HepG2 (cell line): ENCODE measurements around the gene FLAD1. TPM values are rescaled to one million over a fixed set of nuclear protein-coding genes. Genes with fewer than 3 reads are reported as not detected.

Experiments
- ATF7 ChIP-seq, 2 experiments: fragments of 450-650 bp in 1 of 2; sonication (generic) in 1 of 2; formaldehyde crosslinking in 1 of 2; IDR thresholded peaks; 2 replicates each; pipeline versions ENCODE4 v1.4.0 to v1.6.1; 2016 to 2020; ENCODE audit warnings: antibody characterized with exemption in 1 of 2, mild to moderate bottlenecking in 1 of 2, missing genetic modification reagents in 1 of 2
- ERF ChIP-seq: IDR thresholded peaks from 2 replicates; pipeline ENCODE4 v1.6.1; 2018; ENCODE audit warnings: missing biosample characterization, missing genetic modification reagents
- ESRRA ChIP-seq: sonication (generic); formaldehyde crosslinking; IDR thresholded peaks from 2 replicates; pipeline ENCODE4 v1.5.1; 2020; ENCODE audit warnings: mild to moderate bottlenecking, low read depth, missing genetic modification reagents
- GABPA ChIP-seq, 2 experiments: IDR thresholded peaks; 2 replicates each; pipeline ENCODE4 v1.6.1; 2011 to 2016; ENCODE audit warnings: low read depth in 2 of 2, low read length in 1 of 2, missing biosample characterization in 1 of 2, missing genetic modification characterization in 1 of 2
- GATA4 ChIP-seq: sonication (generic); IDR thresholded peaks from 2 replicates; pipeline ENCODE4 v1.6.1; 2016; ENCODE audit warnings: antibody characterized with exemption, low read depth, borderline replicate concordance
- HDAC2 ChIP-seq: sonication (generic); formaldehyde crosslinking; IDR thresholded peaks from 2 replicates; pipeline ENCODE4 v1.4.0; 2020; ENCODE audit warnings: missing genetic modification reagents
- HOXA3 ChIP-seq: sonication (generic); formaldehyde crosslinking; IDR thresholded peaks from 2 replicates; pipeline ENCODE4 v1.5.0; 2020; ENCODE audit warnings: missing genetic modification reagents
- KDM1A ChIP-seq: IDR thresholded peaks from 2 replicates; pipeline ENCODE4 v1.6.1; 2016; ENCODE audit warnings: missing compliant biosample characterization
- PLRG1 ChIP-seq: fragments of 450-650 bp; conservative IDR thresholded peaks from 2 replicates; pipeline ENCODE4 v1.6.1; 2016
- SALL1 ChIP-seq: sonication (generic); formaldehyde crosslinking; IDR thresholded peaks from 2 replicates; pipeline ENCODE4 v1.8.0; 2022; ENCODE audit warnings: mild to moderate bottlenecking, missing genetic modification reagents
- ZBTB20 ChIP-seq: sonication (generic); formaldehyde crosslinking; IDR thresholded peaks from 2 replicates; pipeline ENCODE4 v1.8.1; 2023; ENCODE audit warnings: missing genetic modification reagents, low read depth, mild to moderate bottlenecking, borderline replicate concordance
- ZFYVE20 ChIP-seq: sonication (generic); formaldehyde crosslinking; IDR thresholded peaks from 2 replicates; pipeline ENCODE4 v1.8.0; 2023; ENCODE audit warnings: low read depth, mild to moderate bottlenecking, moderate library complexity, missing genetic modification reagents, borderline replicate concordance
- ZKSCAN8 ChIP-seq: IDR thresholded peaks from 2 replicates; pipeline ENCODE4 v1.6.1; 2016; ENCODE audit warnings: borderline replicate concordance, missing genetic modification reagents, missing compliant biosample characterization
- ZNF350 ChIP-seq: sonication (generic); formaldehyde crosslinking; IDR thresholded peaks from 2 replicates; pipeline ENCODE4 v1.4.0; 2020; ENCODE audit warnings: mild to moderate bottlenecking, low read depth, missing genetic modification reagents, borderline replicate concordance
- ZNF441 ChIP-seq: sonication (generic); formaldehyde crosslinking; IDR thresholded peaks from 2 replicates; pipeline ENCODE4 v1.7.0; 2021; ENCODE audit warnings: missing genetic modification reagents, borderline replicate concordance
- ZNF510 ChIP-seq: sonication (generic); formaldehyde crosslinking; IDR thresholded peaks from 2 replicates; pipeline ENCODE4 v1.4.0; 2020; ENCODE audit warnings: low read depth, mild to moderate bottlenecking, missing genetic modification reagents
- ZNF777 ChIP-seq: sonication (generic); formaldehyde crosslinking; IDR thresholded peaks from 2 replicates; pipeline ENCODE4 v1.4.0; 2020; ENCODE audit warnings: missing genetic modification reagents
- ZNF879 ChIP-seq: sonication (generic); formaldehyde crosslinking; IDR thresholded peaks from 2 replicates; pipeline ENCODE4 v1.8.1; 2023; ENCODE audit warnings: missing genetic modification reagents
- polyA plus RNA-seq, 8 experiments: library from polyadenylated mRNA; depleted of rRNA in 3 of 8; stranded (reverse) in 7 of 8; unstranded in 1 of 8; fragments of >200 nt; fragmentation: Illumina TruSeq in 4 of 8; extraction: Trizol in 4 of 8; gene quantifications; 2 replicates each; pipeline versions ENCODE4 v1.2.1 to v1.2.3, GENCODE V29; 2011 to 2016; ENCODE audit warnings: low read depth in 4 of 8, missing spikeins in 1 of 8, mixed read lengths in 1 of 8; ENCODE audit not compliant: insufficient read depth in 1 of 8
- total RNA-seq, 5 experiments: library from RNA; depleted of rRNA; stranded (reverse); fragments of >200 nt; fragmentation: Illumina TruSeq; extraction: Trizol; gene quantifications; 2 replicates each; pipeline ENCODE4 v1.2.3, GENCODE V29; 2016; ENCODE audit warnings: low read depth in 1 of 5
- TF ChIP-seq, protein P1 (sequence below): sonication (generic); formaldehyde crosslinking; IDR thresholded peaks from 2 replicates; pipeline ENCODE4 v1.4.0; 2020; ENCODE audit warnings: missing genetic modification reagents, low read depth, mild to moderate bottlenecking, borderline replicate concordance
- TF ChIP-seq, protein P2 (sequence below): sonication (generic); formaldehyde crosslinking; IDR thresholded peaks from 2 replicates; pipeline ENCODE4 v1.8.1; 2022; ENCODE audit warnings: mild to moderate bottlenecking, missing genetic modification reagents
- TF ChIP-seq, protein P3 (sequence below): sonication (generic); formaldehyde crosslinking; IDR thresholded peaks from 2 replicates; pipeline ENCODE4 v1.4.0; 2020; ENCODE audit warnings: missing genetic modification reagents
- TF ChIP-seq, protein P4 (sequence below): sonication (generic); formaldehyde crosslinking; IDR thresholded peaks from 2 replicates; pipeline ENCODE4 v1.4.0; 2020; ENCODE audit warnings: low read depth, missing genetic modification reagents

FLAD1 gene
- total and polyA plus RNA-seq, 2 of the 13 experiments (the other 11 are each of a cell fraction or from before 2014, with no cell fraction given) = 25.9 to 32.8 TPM

DNA sequence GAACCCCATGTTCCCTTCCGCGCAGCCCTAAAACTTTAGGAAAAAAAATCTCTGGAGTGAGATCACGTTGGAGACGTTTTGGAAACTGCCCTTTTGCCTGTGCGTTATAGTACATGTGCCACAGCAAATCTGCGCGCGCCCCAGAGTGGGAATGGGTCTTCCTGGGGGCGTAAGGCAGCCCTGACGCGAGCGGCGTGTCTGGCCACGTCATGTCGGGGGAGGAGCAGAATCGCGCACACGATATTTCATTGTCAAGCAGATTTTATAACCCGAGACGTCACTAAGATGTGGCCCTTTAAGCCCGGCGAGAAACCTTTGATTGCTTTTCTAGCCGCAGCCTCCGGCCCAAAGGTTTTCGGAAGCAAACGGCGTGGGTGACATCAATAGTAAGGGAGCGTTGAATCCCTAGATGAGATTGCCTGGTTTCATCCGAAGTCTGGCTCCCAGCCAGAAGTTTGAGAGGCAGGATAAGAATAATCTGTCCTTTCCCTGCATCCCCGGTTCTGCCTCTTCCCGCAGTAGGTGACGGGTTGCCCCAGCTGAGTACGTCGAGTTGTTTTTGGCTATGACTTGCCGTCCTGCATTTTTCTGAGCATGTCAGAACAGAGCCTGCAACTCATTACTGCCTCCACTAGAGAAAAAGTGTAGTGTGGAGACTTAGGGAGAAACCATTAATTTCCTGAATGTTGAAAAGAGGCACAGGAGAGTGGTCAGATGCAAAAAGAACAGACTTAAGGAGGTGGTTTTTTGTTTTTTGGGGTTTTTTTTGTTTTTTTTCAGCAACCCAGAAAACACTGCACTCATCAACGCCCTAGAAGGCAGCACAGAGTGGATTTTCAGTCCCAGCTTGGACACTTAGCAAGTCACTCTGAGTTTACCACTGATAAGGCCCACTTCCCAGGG is 45.8 kb upstream of the FLAD1 start (continued):
- TF ChIP-seq ATF7 (IDR thresholded peaks at IDR 0.05) (peak; percentile 92; the same call in 1 of the 2 replicates), ATF7 (CRISPR knock-in tag; IDR thresholded peaks at IDR 0.05) (no peak), ZNF510 (CRISPR knock-in tag) (no peak), ZNF441 (no peak), ZBTB20 (CRISPR knock-in tag) (no peak), ERF (no peak), KDM1A (CRISPR knock-in tag) (no peak), SALL1 (CRISPR knock-in tag) (no peak), ZFYVE20 (CRISPR knock-in tag) (no peak), ZNF350 (no peak; the same call in 1 of the 2 replicates), ESRRA (no peak), ZKSCAN8 (CRISPR knock-in tag) (no peak), HDAC2 (CRISPR knock-in tag) (no peak), ZNF879 (no peak), GABPA (IDR thresholded peaks at IDR 0.05; ENCODE audit: low read depth, low read length) (no peak), GABPA (CRISPR knock-in tag; IDR thresholded peaks at IDR 0.05; ENCODE audit: low read depth) (peak; percentile 32; the same call in 1 of the 2 replicates), ZNF777 (CRISPR knock-in tag) (peak; percentile 87), GATA4 (no peak), HOXA3 (peak; percentile 85), PLRG1 (no peak)
- TF ChIP-seq, protein P1, sequence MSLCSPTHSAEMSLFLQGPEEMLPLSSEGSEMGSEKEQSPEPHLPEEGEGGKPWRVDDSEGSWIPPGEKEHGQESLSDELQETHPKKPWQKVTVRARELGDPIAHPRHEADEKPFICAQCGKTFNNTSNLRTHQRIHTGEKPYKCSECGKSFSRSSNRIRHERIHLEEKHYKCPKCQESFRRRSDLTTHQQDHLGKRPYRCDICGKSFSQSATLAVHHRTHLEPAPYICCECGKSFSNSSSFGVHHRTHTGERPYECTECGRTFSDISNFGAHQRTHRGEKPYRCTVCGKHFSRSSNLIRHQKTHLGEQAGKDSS (CRISPR knock-in tag) = no peak
- TF ChIP-seq, protein P2, sequence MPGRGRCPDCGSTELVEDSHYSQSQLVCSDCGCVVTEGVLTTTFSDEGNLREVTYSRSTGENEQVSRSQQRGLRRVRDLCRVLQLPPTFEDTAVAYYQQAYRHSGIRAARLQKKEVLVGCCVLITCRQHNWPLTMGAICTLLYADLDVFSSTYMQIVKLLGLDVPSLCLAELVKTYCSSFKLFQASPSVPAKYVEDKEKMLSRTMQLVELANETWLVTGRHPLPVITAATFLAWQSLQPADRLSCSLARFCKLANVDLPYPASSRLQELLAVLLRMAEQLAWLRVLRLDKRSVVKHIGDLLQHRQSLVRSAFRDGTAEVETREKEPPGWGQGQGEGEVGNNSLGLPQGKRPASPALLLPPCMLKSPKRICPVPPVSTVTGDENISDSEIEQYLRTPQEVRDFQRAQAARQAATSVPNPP (CRISPR knock-in tag) = no peak
- TF ChIP-seq, protein P3, sequence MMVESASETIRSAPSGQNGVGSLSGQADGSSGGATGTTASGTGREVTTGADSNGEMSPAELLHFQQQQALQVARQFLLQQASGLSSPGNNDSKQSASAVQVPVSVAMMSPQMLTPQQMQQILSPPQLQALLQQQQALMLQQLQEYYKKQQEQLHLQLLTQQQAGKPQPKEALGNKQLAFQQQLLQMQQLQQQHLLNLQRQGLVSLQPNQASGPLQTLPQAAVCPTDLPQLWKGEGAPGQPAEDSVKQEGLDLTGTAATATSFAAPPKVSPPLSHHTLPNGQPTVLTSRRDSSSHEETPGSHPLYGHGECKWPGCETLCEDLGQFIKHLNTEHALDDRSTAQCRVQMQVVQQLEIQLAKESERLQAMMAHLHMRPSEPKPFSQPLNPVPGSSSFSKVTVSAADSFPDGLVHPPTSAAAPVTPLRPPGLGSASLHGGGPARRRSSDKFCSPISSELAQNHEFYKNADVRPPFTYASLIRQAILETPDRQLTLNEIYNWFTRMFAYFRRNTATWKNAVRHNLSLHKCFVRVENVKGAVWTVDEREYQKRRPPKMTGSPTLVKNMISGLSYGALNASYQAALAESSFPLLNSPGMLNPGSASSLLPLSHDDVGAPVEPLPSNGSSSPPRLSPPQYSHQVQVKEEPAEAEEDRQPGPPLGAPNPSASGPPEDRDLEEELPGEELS = no peak
- TF ChIP-seq, protein P4, sequence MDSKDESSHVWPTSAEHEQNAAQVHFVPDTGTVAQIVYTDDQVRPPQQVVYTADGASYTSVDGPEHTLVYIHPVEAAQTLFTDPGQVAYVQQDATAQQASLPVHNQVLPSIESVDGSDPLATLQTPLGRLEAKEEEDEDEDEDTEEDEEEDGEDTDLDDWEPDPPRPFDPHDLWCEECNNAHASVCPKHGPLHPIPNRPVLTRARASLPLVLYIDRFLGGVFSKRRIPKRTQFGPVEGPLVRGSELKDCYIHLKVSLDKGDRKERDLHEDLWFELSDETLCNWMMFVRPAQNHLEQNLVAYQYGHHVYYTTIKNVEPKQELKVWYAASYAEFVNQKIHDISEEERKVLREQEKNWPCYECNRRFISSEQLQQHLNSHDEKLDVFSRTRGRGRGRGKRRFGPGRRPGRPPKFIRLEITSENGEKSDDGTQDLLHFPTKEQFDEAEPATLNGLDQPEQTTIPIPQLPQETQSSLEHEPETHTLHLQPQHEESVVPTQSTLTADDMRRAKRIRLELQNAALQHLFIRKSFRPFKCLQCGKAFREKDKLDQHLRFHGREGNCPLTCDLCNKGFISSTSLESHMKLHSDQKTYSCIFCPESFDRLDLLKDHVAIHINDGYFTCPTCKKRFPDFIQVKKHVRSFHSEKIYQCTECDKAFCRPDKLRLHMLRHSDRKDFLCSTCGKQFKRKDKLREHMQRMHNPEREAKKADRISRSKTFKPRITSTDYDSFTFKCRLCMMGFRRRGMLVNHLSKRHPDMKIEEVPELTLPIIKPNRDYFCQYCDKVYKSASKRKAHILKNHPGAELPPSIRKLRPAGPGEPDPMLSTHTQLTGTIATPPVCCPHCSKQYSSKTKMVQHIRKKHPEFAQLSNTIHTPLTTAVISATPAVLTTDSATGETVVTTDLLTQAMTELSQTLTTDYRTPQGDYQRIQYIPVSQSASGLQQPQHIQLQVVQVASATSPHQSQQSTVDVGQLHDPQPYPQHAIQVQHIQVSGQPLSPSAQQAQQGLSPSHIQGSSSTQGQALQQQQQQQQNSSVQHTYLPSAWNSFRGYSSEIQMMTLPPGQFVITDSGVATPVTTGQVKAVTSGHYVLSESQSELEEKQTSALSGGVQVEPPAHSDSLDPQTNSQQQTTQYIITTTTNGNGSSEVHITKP (CRISPR knock-in tag) = peak; percentile 97; the same call in 1 of the 2 replicates
